Measurements from ENCODE around the gene DOCK10. TPM values are rescaled to one million over a fixed set of nuclear protein-coding genes. Genes with fewer than 3 reads are reported as not detected.

DOCK10 gene
- total and polyA plus RNA-seq, 10 of the 15 experiments (the other 5 are each of a cell fraction or from before 2014, with no cell fraction given), result 16.9 to 120 (median 85.5) TPM

DNA sequence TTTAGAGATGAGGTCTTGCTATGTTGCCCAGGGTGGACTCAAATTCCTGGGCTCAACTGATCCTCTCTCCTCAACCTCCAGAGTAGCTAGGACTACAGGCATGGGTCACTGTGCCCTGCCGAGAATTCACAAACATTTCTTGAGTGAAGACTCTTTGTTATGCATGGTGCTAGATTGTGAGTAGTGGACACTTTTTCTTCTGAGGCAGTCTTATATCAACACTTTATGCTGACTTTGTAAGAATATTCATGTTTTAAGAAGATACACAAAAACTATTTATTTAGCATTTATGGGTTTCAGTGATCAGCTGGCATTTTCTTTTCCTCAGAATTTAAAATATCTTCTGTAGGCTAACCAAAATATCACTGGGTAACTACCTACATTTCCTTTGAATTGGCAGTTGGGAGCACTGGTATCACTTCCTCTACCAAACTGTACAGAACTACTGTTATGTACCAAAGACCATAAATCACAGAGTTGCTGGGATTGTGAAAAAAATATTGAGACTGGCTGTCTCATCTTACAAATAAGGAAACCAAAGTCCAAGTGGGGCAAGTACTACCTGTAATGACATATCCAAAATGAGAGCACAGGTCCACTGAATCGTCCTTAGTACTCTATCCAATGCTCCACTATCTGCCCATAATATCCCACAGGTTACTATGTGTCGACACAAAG lies 34.0 kb downstream of the DOCK10 start (continued):
- TF ChIP-seq HSF1 (IDR thresholded peaks at IDR 0.05; ENCODE audit: low read depth, low read length), result no peak
- no peak for TF ChIP-seq ZNF217 (IDR thresholded peaks at IDR 0.05)
- TF ChIP-seq LARP7 (IDR thresholded peaks at IDR 0.05), result no peak
- TF ChIP-seq SMAD5 (IDR thresholded peaks at IDR 0.05; ENCODE audit: low read depth), result no peak
- TF ChIP-seq RBBP5 (conservative IDR thresholded peaks at IDR 0.05), result no peak
- TF ChIP-seq JUNB (IDR thresholded peaks at IDR 0.05), result peak; percentile 57
- TF ChIP-seq ATF2 (IDR thresholded peaks at IDR 0.05; ENCODE audit: low read length), result peak; percentile 69
- TF ChIP-seq WRNIP1 (IDR thresholded peaks at IDR 0.05; ENCODE audit: borderline replicate concordance, low read depth, low read length), result no peak
- no peak for TF ChIP-seq SUPT20H (IDR thresholded peaks at IDR 0.05; ENCODE audit: borderline replicate concordance, control insufficient read depth, low read depth, low read length)

DNA sequence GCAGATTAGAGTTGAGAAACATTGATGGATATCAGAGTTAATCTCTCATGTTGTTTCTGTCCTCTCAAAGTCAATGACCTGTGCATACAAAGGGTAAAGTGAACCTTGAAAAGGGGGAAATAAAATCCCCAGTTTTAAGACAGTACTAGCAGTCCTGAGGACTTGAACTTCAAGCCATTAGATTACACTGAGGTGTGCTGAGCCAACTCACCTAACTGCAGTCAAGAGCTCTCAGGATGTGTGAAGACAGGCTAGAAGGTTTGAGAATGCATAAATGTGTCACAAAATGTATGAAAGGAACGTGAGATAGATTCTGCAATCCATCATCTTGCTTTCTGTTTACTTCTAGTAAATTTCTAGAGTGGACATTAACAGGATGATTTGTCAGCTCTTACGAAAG lies 35.5 kb downstream of the DOCK10 start:
- H3K4me2 ChIP-seq (ENCODE audit: control insufficient read depth, insufficient read depth), result peak overlapping the region; percentile 14; the same call in 1 of the 2 replicates
- no TSS peak for BruUV-seq (replicated peaks)
- H3K9me3 ChIP-seq (replicated peaks; ENCODE audit: control insufficient read depth, insufficient read depth, low read length), result no peaks in the 10 kb centered on the region
- TF ChIP-seq, protein P1, sequence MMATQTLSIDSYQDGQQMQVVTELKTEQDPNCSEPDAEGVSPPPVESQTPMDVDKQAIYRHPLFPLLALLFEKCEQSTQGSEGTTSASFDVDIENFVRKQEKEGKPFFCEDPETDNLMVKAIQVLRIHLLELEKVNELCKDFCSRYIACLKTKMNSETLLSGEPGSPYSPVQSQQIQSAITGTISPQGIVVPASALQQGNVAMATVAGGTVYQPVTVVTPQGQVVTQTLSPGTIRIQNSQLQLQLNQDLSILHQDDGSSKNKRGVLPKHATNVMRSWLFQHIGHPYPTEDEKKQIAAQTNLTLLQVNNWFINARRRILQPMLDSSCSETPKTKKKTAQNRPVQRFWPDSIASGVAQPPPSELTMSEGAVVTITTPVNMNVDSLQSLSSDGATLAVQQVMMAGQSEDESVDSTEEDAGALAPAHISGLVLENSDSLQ (IDR thresholded peaks at IDR 0.05), result no peak
- TF ChIP-seq RBBP5 (conservative IDR thresholded peaks at IDR 0.05), result no peak
- TF ChIP-seq SREBF2 (IDR thresholded peaks at IDR 0.05; ENCODE audit: low read length), result peak; percentile 32; the same call in 1 of the 2 replicates
- TF ChIP-seq ESRRA (IDR thresholded peaks at IDR 0.05; ENCODE audit: low read length), result no peak
- H2AFZ ChIP-seq (ENCODE audit: control insufficient read depth, low read depth, low read length), result no peak overlapping the region
- H3K27ac ChIP-seq (ENCODE audit: control insufficient read depth, insufficient read depth), result peak overlapping the region; percentile 28; the same call in 1 of the 2 replicates
- in situ Hi-C loops (cut with MboI), result loop anchor here (10.0 to 25.0 kb wide), 2 partner anchors 644 to 658 kb away; no protein-coding TSS in a partner anchor
- H4K20me1 ChIP-seq (ENCODE audit: control insufficient read depth, insufficient read depth), result no peaks in the 10 kb centered on the region
- RAD21 ChIA-PET (ENCODE audit: unreplicated experiment), result interaction anchor here (1.4 to 6.1 kb wide), 3 partner anchors 9 to 33 kb away, joined by 4 to 47 read pairs (median 5); partner anchors contain the start of gene DOCK10
- SMC1A ChIA-PET (ENCODE audit: uncharacterized antibody, unreplicated experiment), result interaction anchor here (1.0 to 1.4 kb wide), 6 partner anchors 8 to 112 kb away, joined by 3 to 5 read pairs (median 4); no protein-coding TSS in a partner anchor
- ATAC-seq (no peak), DNase-seq (ENCODE audit: low read depth, low spot score) (no peak), FAIRE-seq (no peak)
- H3K27me3 ChIP-seq (replicated peaks in 1 of 2; ENCODE audit: control insufficient read depth in 2 of 2, insufficient read depth in 2 of 2, low read length in 1 of 2), result no peaks in the 10 kb centered on the region
- H3K36me3 ChIP-seq (ENCODE audit: control insufficient read depth in 2 of 2, insufficient read depth in 2 of 2, low read length in 1 of 2), result no peaks in the 10 kb centered on the region; a peak in 2 of 4 replicates
- WGBS (ENCODE audit: insufficient coverage, insufficient replicate concordance, low lambda C conversion rate, missing lambda C conversion rate), result 96% methylated on average over 2 of the region's 2 CpGs
- CTCF ChIA-PET, result interaction anchor here (1.0 to 10.1 kb wide), 4 partner anchors 24 to 75 kb away, joined by 3 to 118 read pairs (median 3); no protein-coding TSS in a partner anchor
- H3K9ac ChIP-seq (ENCODE audit: control insufficient read depth, insufficient read depth, low read length), result no peak overlapping the region
- POLR2A ChIA-PET, result interaction anchor here (2.9 kb wide), 1 partner anchor 32 kb away, joined by 8 read pairs; no protein-coding TSS in a partner anchor
- H3K79me2 ChIP-seq (ENCODE audit: control insufficient read depth, insufficient read depth, low read length), result peaks cover 66% of the 10 kb centered on the region
- intact Hi-C loops (cut with micrococcal nuclease; ENCODE audit: unreplicated experiment), result loop anchor here (5.0 to 10.0 kb wide), 2 partner anchors 202 to 649 kb away; no protein-coding TSS in a partner anchor
- H3K4me3 ChIP-seq, result no peak overlapping the region
- H3K4me1 ChIP-seq (ENCODE audit: control insufficient read depth, insufficient read depth, low read length), result peaks cover 30% of the 10 kb centered on the region
